A549 (cell line): Measurements from ENCODE around the gene FKBP7. TPM values are rescaled to one million over a fixed set of nuclear protein-coding genes. Genes with fewer than 3 reads are reported as not detected.

ENCODE experiments used
- ATOH8 ChIP-seq: fragments of 250-450 bp; sonication (Bioruptor Pico); IDR thresholded peaks from 2 replicates; pipeline ENCODE4 v1.5.0; 2020; ENCODE audit warnings: low read depth, mild to moderate bottlenecking, moderate library complexity
- BCL3 ChIP-seq: fragments of >200 bp; sonication (Bioruptor Twin); formaldehyde crosslinking; IDR thresholded peaks from 3 replicates; pipeline ENCODE4 v1.6.1; 2016
- BHLHE40 ChIP-seq: IDR thresholded peaks from 2 replicates; pipeline ENCODE4 v1.6.1; 2012; ENCODE audit warnings: low read depth, low read length, inconsistent platforms
- CBX2 ChIP-seq: fragments of 200-600 bp; sonication (generic); IDR thresholded peaks from 2 replicates; pipeline ENCODE4 v1.6.1; 2016; ENCODE audit warnings: low read depth, mild to moderate bottlenecking, borderline replicate concordance
- CBX8 ChIP-seq: fragments of 200-600 bp; sonication (generic); IDR thresholded peaks from 2 replicates; pipeline ENCODE4 v1.6.1; 2016
- CHD4 ChIP-seq: fragments of 200-600 bp; sonication (generic); IDR thresholded peaks from 2 replicates; pipeline ENCODE4 v1.6.1; 2016; ENCODE audit warnings: antibody characterized with exemption, mild to moderate bottlenecking, borderline replicate concordance
- E2F6 ChIP-seq: IDR thresholded peaks from 2 replicates; pipeline ENCODE4 v1.6.1; 2012; ENCODE audit warnings: low read depth, borderline replicate concordance
- ELK1 ChIP-seq: fragments of 150-350 bp; IDR thresholded peaks from 2 replicates; pipeline ENCODE4 v1.6.1; 2014; ENCODE audit warnings: low read depth, mild to moderate bottlenecking, low read length
- EP300 ChIP-seq, 2 experiments: fragments of >200 bp; sonication (Bioruptor Twin); formaldehyde crosslinking; IDR thresholded peaks; 2 replicates in 1 of 2; 3 replicates in 1 of 2; pipeline ENCODE4 v1.6.1; 2016 to 2017
- GATA3 ChIP-seq: IDR thresholded peaks from 2 replicates; pipeline ENCODE4 v1.6.1; 2012; ENCODE audit warnings: borderline replicate concordance
- HOXB5 ChIP-seq: fragments of 250-450 bp; sonication (Bioruptor Pico); IDR thresholded peaks from 2 replicates; pipeline ENCODE4 v1.5.0; 2020; ENCODE audit warnings: mild to moderate bottlenecking, moderate library complexity
- MAZ ChIP-seq: fragments of 150-350 bp; IDR thresholded peaks from 2 replicates; pipeline ENCODE4 v1.6.1; 2014; ENCODE audit warnings: antibody characterized with exemption, low read depth, low read length, borderline replicate concordance
- NR3C1 ChIP-seq: fragments of >200 bp; sonication (Bioruptor Twin); formaldehyde crosslinking; IDR thresholded peaks from 3 replicates; pipeline ENCODE4 v1.6.1; 2017
- RAD21 ChIP-seq, 2 experiments: fragments of >200 bp in 1 of 2; sonication (Bioruptor Twin) in 1 of 2; formaldehyde crosslinking in 1 of 2; IDR thresholded peaks in 1 of 2; conservative IDR thresholded peaks in 1 of 2; 2 replicates in 1 of 2; 3 replicates in 1 of 2; pipeline ENCODE4 v1.6.1; 2012 to 2018; ENCODE audit warnings: inconsistent platforms in 1 of 2
- RCOR1 ChIP-seq: fragments of 150-350 bp; IDR thresholded peaks from 2 replicates; pipeline ENCODE4 v1.6.1; 2014; ENCODE audit warnings: antibody characterized with exemption, low read length, low read depth
- REST ChIP-seq: fragments of 200-600 bp; sonication (generic); IDR thresholded peaks from 2 replicates; pipeline ENCODE4 v1.6.1; 2016; ENCODE audit warnings: antibody characterized with exemption, mild to moderate bottlenecking, moderate library complexity
- RNF2 ChIP-seq: fragments of 200-600 bp; sonication (generic); IDR thresholded peaks from 2 replicates; pipeline ENCODE4 v1.6.1; 2016; ENCODE audit warnings: low read depth, mild to moderate bottlenecking, antibody characterized with exemption, moderate library complexity, borderline replicate concordance
- TP53 ChIP-seq: fragments of 250-450 bp; sonication (Bioruptor Pico); IDR thresholded peaks from 2 replicates; pipeline ENCODE4 v1.5.0; 2021; ENCODE audit warnings: mild to moderate bottlenecking, moderate library complexity
- USF2 ChIP-seq: fragments of 450-650 bp; IDR thresholded peaks from 2 replicates; pipeline ENCODE4 v1.6.1; 2014; ENCODE audit warnings: antibody characterized with exemption
- polyA plus RNA-seq, 4 experiments: library from polyadenylated mRNA; depleted of rRNA in 3 of 4; stranded (reverse); fragments of >200 nt; fragmentation: RNase III in 1 of 4; extraction: RNeasy Plus Mini Kit Qiagen cat#74134 plus additional on column Dnase treatment in 1 of 4; gene quantifications; 2 replicates in 3 of 4; 3 replicates in 1 of 4; pipeline ENCODE4 v1.2.3, GENCODE V29; 2011 to 2017

FKBP7 gene
- polyA plus RNA-seq, 2 of the 4 experiments (the other 2 are of a cell fraction) = 15.2 to 23.7 TPM

- TF ChIP-seq BCL3 = no peak
- TF ChIP-seq MAZ = no peak
- TF ChIP-seq RCOR1 = no peak
- no peak for TF ChIP-seq EP300 (IDR thresholded peaks at IDR 0.05)
- no peak for TF ChIP-seq RNF2
- no peak for TF ChIP-seq ATOH8 (CRISPR knock-in tag)
- TF ChIP-seq CBX8 = no peak
- peak; percentile 55; the same call in 1 of the 2 replicates for TF ChIP-seq E2F6
- no peak for TF ChIP-seq ELK1
- peak; percentile 75 to 78 for TF ChIP-seq RAD21 (conservative IDR thresholded peaks at IDR 0.05 in 1 of 2, IDR thresholded peaks at IDR 0.05 in 1 of 2)
- no peak for TF ChIP-seq CBX2
- no peak for TF ChIP-seq CHD4
- no peak for TF ChIP-seq GATA3
- no peak for TF ChIP-seq NR3C1
- no peak for TF ChIP-seq TP53
- no peak for TF ChIP-seq BHLHE40
- no peak for TF ChIP-seq HOXB5 (CRISPR knock-in tag)
- 0 out of 2 replicates have a peak, but pooled peaks have one; percentile 6 for TF ChIP-seq USF2
- no peak for TF ChIP-seq REST
Observed at GRCh38 chr2:178414266-178415247, 63.8 kb downstream of the FKBP7 start (continued).

Other genes with a start within 250 kb of the FKBP7 start
- 56.7 and 63.4 TPM in 2 replicates for gene PRKRA, start 27.4 kb downstream of the FKBP7 start, polyA plus RNA-seq (2011; rRNA removed)
- gene PRKRA, start 27.4 kb downstream of the FKBP7 start, polyA plus RNA-seq (2017; fragmentation: RNase III; extraction: RNeasy Plus Mini Kit Qiagen cat#74134 plus additional on column Dnase treatment) = 44.1 to 45.2 TPM (median 44.9 TPM) in 3 replicates
- 7.9 and 10.1 TPM in 2 replicates for gene PJVK, start 27.2 kb downstream of the FKBP7 start, polyA plus RNA-seq (2011; rRNA removed)
- gene PJVK, start 27.2 kb downstream of the FKBP7 start, polyA plus RNA-seq (2017; fragmentation: RNase III; extraction: RNeasy Plus Mini Kit Qiagen cat#74134 plus additional on column Dnase treatment) = 3.6 to 5.1 TPM (median 3.6 TPM) in 3 replicates
- gene PLEKHA3, start 1.9 kb upstream of the FKBP7 start, polyA plus RNA-seq (2011; rRNA removed) = 26.9 and 47.4 TPM in 2 replicates
- 7.8 to 11.0 TPM (median 9.6 TPM) in 3 replicates for gene PLEKHA3, start 1.9 kb upstream of the FKBP7 start, polyA plus RNA-seq (2017; fragmentation: RNase III; extraction: RNeasy Plus Mini Kit Qiagen cat#74134 plus additional on column Dnase treatment)